ENCODE data around the gene CCSER1. TPM values are rescaled to one million over a fixed set of nuclear protein-coding genes. Genes with fewer than 3 reads are reported as not detected.

The CCSER1 gene
- total RNA-seq, 1 donor = under 0.01 TPM

GRCh38 chr4:90515191-90515590, 388.0 kb downstream of the CCSER1 start:
- no peak for DNase-seq (ENCODE audit: low read depth)
- H3K4me3 ChIP-seq (ENCODE audit: low read depth, low read length) = no peak overlapping the region
- no peak for TF ChIP-seq CTCF (IDR thresholded peaks at IDR 0.05; ENCODE audit: insufficient read depth, low read length)

- no peak for TF ChIP-seq CTCF (IDR thresholded peaks at IDR 0.05; ENCODE audit: insufficient read depth, low read length)
- DNase-seq (ENCODE audit: low read depth) = no peak
- no peak overlapping the region for H3K4me3 ChIP-seq (ENCODE audit: low read depth, low read length)
These were observed 401.4 kb downstream of the CCSER1 start for GRCh38 chr4:90528551-90528950.

- TF ChIP-seq CTCF (IDR thresholded peaks at IDR 0.05; ENCODE audit: insufficient read depth, low read length) = no peak
- no peak for DNase-seq (ENCODE audit: low read depth)
These were observed 409.2 kb downstream of the CCSER1 start for GRCh38 chr4:90536408-90536807.

GRCh38 chr4:90537491-90537890, 410.3 kb downstream of the CCSER1 start:
- DNase-seq (ENCODE audit: low read depth) = no peak

More at GRCh38 chr4:90536408-90536807, 409.2 kb downstream of the CCSER1 start:
- no peak overlapping the region for H3K4me3 ChIP-seq (ENCODE audit: low read depth, low read length)

GRCh38 chr4:90540536-90540935, 413.3 kb downstream of the CCSER1 start:
- TF ChIP-seq CTCF (IDR thresholded peaks at IDR 0.05; ENCODE audit: insufficient read depth, low read length) = no peak
- no peak for DNase-seq (ENCODE audit: low read depth)
- H3K4me3 ChIP-seq (ENCODE audit: low read depth, low read length) = no peak overlapping the region

More at GRCh38 chr4:90537491-90537890, 410.3 kb downstream of the CCSER1 start:
- TF ChIP-seq CTCF (IDR thresholded peaks at IDR 0.05; ENCODE audit: insufficient read depth, low read length) = no peak
- H3K4me3 ChIP-seq (ENCODE audit: low read depth, low read length) = no peak overlapping the region

GRCh38 chr4:90542216-90542615, 415.0 kb downstream of the CCSER1 start:
- no peak overlapping the region for H3K4me3 ChIP-seq (ENCODE audit: low read depth, low read length)
- TF ChIP-seq CTCF (IDR thresholded peaks at IDR 0.05; ENCODE audit: insufficient read depth, low read length) = no peak
- DNase-seq (ENCODE audit: low read depth) = no peak

Data from fibroblast of the aortic adventitia (primary cell).